Suprapubic skin (tissue), 4 donors: ENCODE measurements around the gene CALN1. TPM values are rescaled to one million over a fixed set of nuclear protein-coding genes. Genes with fewer than 3 reads are reported as not detected.

ENCODE experiments used
- DNase-seq, 2 donors: peaks; one replicate each; pipeline ENCODE4 v3.0.0-alpha.2; 2019; ENCODE audit warnings: low spot score in 2 of 2
- H3K27ac ChIP-seq: fragments of 200-600 bp; sonication (generic); one replicate; pipeline ENCODE4 v1.5.1; 2019
- H3K27me3 ChIP-seq: fragments of 200-600 bp; sonication (generic); one replicate; pipeline ENCODE4 v1.5.1; 2019
- H3K36me3 ChIP-seq: fragments of 200-600 bp; sonication (generic); one replicate; pipeline ENCODE4 v1.5.1; 2019
- H3K4me1 ChIP-seq: fragments of 200-600 bp; sonication (generic); one replicate; pipeline ENCODE4 v1.5.1; 2019
- H3K4me3 ChIP-seq: fragments of 200-600 bp; sonication (generic); one replicate; pipeline ENCODE4 v1.5.1; 2019; ENCODE audit warnings: mild to moderate bottlenecking
- H3K9me3 ChIP-seq: fragments of 200-600 bp; sonication (generic); one replicate; pipeline ENCODE4 v1.5.1; 2019
- CTCF ChIP-seq, 2 donors: fragments of 200-600 bp in 1 of 2; fragments of 450-650 bp in 1 of 2; sonication (generic) in 1 of 2; IDR thresholded peaks; one replicate each; pipeline ENCODE4 v1.5.1; 2016 to 2019; ENCODE audit warnings: antibody characterized with exemption in 2 of 2, mild to moderate bottlenecking in 1 of 2, moderate library complexity in 1 of 2
- EP300 ChIP-seq: sonication (generic); formaldehyde crosslinking; IDR thresholded peaks from one replicate; pipeline ENCODE4 v1.6.1; 2017; ENCODE audit warnings: antibody characterized with exemption
- POLR2A ChIP-seq, 2 donors: fragments of 450-650 bp; IDR thresholded peaks; one replicate each; pipeline ENCODE4 v1.6.1; 2017; ENCODE audit warnings: antibody characterized with exemption in 2 of 2, mild to moderate bottlenecking in 2 of 2, moderate library complexity in 2 of 2
- POLR2AphosphoS5 ChIP-seq, 3 donors: sonication (generic); formaldehyde crosslinking; IDR thresholded peaks; one replicate each; pipeline ENCODE4 v1.6.1; 2017; ENCODE audit warnings: antibody characterized with exemption in 3 of 3
- WGBS: methylation state at CpG from one replicate; pipeline ENCODE4 v1.1.5; 2018; 5-methylcytosine and 5-hydroxymethylcytosine counted together
- total RNA-seq, 4 donors: library from RNA; depleted of rRNA; stranded (reverse); fragments of >200 nt; gene quantifications; one replicate each; pipeline ENCODE4 v1.1.0, GENCODE V29; 2016

Gene CALN1
- total RNA-seq, 4 donors from 2014 or later: 0.91 to 10.0 (median 3.9) TPM

- no peak for TF ChIP-seq POLR2A (IDR thresholded peaks at IDR 0.05)
- TF ChIP-seq POLR2AphosphoS5 (IDR thresholded peaks at IDR 0.05): no peak
- no peak for TF ChIP-seq EP300
- no peak for TF ChIP-seq CTCF (IDR thresholded peaks at IDR 0.05)
- Histone ChIP-seq H3K9me3 (no peaks in the 10 kb centered on the region), H3K27ac (no peak overlapping the region), H3K4me3 (no peak overlapping the region), H3K27me3 (no peaks in the 10 kb centered on the region), H3K4me1 (no peaks in the 10 kb centered on the region), H3K36me3 (no peaks in the 10 kb centered on the region)
- DNase-seq: no peak
These were observed 420.6 kb downstream of the CALN1 start for GRCh38 chr7:71991586-71991985.

- Histone ChIP-seq H3K36me3 (no peaks in the 10 kb centered on the region), H3K27ac (no peak overlapping the region), H3K4me3 (no peak overlapping the region), H3K9me3 (no peaks in the 10 kb centered on the region), H3K27me3 (no peaks in the 10 kb centered on the region), H3K4me1 (no peaks in the 10 kb centered on the region)
- TF ChIP-seq CTCF (IDR thresholded peaks at IDR 0.05): no peak
- no peak for TF ChIP-seq POLR2AphosphoS5 (IDR thresholded peaks at IDR 0.05)
- no peak for TF ChIP-seq POLR2A (IDR thresholded peaks at IDR 0.05)
- TF ChIP-seq EP300: no peak
- no peak for DNase-seq
- 89% methylated on average over 7 of the region's 7 CpGs for WGBS
These were observed 422.0 kb downstream of the CALN1 start for GRCh38 chr7:71990138-71990462.

GRCh38 chr7:71988201-71988600 is 423.9 kb downstream of the CALN1 start:
- 79% methylated on average over 7 of the region's 7 CpGs for WGBS

GRCh38 chr7:71987200-71987767 is 424.9 kb downstream of the CALN1 start:
- H3K36me3 ChIP-seq: no peaks in the 10 kb centered on the region
- no peak overlapping the region for H3K27ac ChIP-seq
- H3K27me3 ChIP-seq: no peaks in the 10 kb centered on the region
- TF ChIP-seq POLR2A (IDR thresholded peaks at IDR 0.05) (no peak), POLR2AphosphoS5 (IDR thresholded peaks at IDR 0.05) (no peak), EP300 (no peak), CTCF (IDR thresholded peaks at IDR 0.05) (no peak)
- no peak for DNase-seq
- H3K4me3 ChIP-seq: no peak overlapping the region
- no peaks in the 10 kb centered on the region for H3K4me1 ChIP-seq
- 54% methylated on average over 8 of the region's 8 CpGs for WGBS
- H3K9me3 ChIP-seq: no peaks in the 10 kb centered on the region

More at GRCh38 chr7:71988201-71988600, 423.9 kb downstream of the CALN1 start:
- H3K27ac ChIP-seq: no peak overlapping the region
- no peak overlapping the region for H3K4me3 ChIP-seq
- TF ChIP-seq EP300 (no peak), CTCF (IDR thresholded peaks at IDR 0.05) (no peak), POLR2AphosphoS5 (IDR thresholded peaks at IDR 0.05) (no peak), POLR2A (IDR thresholded peaks at IDR 0.05) (no peak)
- DNase-seq: no peak
- H3K36me3 ChIP-seq: no peaks in the 10 kb centered on the region
- H3K4me1 ChIP-seq: no peaks in the 10 kb centered on the region
- no peaks in the 10 kb centered on the region for H3K27me3 ChIP-seq
- no peaks in the 10 kb centered on the region for H3K9me3 ChIP-seq

- no peak overlapping the region for H3K4me3 ChIP-seq
- H3K27ac ChIP-seq: no peak overlapping the region
- 73% methylated on average over 2 of the region's 2 CpGs for WGBS
- H3K36me3 ChIP-seq: no peaks in the 10 kb centered on the region
- no peaks in the 10 kb centered on the region for H3K9me3 ChIP-seq
- no peak for DNase-seq
- no peak for TF ChIP-seq POLR2AphosphoS5 (IDR thresholded peaks at IDR 0.05)
- TF ChIP-seq POLR2A (IDR thresholded peaks at IDR 0.05): no peak
- TF ChIP-seq CTCF (IDR thresholded peaks at IDR 0.05): no peak
- no peak for TF ChIP-seq EP300
- no peaks in the 10 kb centered on the region for H3K27me3 ChIP-seq
- H3K4me1 ChIP-seq: no peaks in the 10 kb centered on the region
These were observed 427.8 kb downstream of the CALN1 start for GRCh38 chr7:71984348-71984747.
